ENCODE data around the gene NR1I3.

DNA sequence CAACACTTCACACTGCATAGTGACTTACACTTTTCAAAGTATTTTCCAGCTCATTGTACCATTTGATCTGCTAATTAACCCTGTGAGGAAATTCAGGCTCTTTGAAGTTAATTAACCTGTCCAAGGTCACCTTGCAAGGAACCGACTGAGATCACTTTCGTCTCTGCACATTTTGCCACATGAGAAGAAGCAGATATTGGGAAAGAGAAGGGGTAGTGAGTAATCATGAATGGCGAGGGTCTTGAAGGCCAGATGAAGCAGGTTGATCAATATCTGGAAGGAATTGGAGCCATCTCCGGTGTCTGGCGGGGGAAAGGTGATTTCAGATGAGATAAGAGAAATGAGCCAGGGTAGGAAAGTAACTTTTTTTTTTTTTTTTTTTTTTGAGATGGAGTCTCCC, 18.0 kb downstream of the NR1I3 start:
- TF ChIP-seq, protein P1, sequence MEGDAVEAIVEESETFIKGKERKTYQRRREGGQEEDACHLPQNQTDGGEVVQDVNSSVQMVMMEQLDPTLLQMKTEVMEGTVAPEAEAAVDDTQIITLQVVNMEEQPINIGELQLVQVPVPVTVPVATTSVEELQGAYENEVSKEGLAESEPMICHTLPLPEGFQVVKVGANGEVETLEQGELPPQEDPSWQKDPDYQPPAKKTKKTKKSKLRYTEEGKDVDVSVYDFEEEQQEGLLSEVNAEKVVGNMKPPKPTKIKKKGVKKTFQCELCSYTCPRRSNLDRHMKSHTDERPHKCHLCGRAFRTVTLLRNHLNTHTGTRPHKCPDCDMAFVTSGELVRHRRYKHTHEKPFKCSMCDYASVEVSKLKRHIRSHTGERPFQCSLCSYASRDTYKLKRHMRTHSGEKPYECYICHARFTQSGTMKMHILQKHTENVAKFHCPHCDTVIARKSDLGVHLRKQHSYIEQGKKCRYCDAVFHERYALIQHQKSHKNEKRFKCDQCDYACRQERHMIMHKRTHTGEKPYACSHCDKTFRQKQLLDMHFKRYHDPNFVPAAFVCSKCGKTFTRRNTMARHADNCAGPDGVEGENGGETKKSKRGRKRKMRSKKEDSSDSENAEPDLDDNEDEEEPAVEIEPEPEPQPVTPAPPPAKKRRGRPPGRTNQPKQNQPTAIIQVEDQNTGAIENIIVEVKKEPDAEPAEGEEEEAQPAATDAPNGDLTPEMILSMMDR (IDR thresholded peaks at IDR 0.05), result no peak
- TF ChIP-seq POLR2AphosphoS5 (IDR thresholded peaks at IDR 0.05) (no peak), POLR2A (IDR thresholded peaks at IDR 0.05) (no peak), EP300 (IDR thresholded peaks at IDR 0.05) (no peak)

Data from upper lobe of left lung (tissue), 4 donors.